Liver (tissue), 9 donors: ENCODE measurements around the gene BFSP1. TPM values are rescaled to one million over a fixed set of nuclear protein-coding genes. Genes with fewer than 3 reads are reported as not detected.

ENCODE experiments used
- DNase-seq: peaks from one replicate; pipeline ENCODE4 v3.0.0-alpha.2; 2017; ENCODE audit warnings: low spot score
- H3K27ac ChIP-seq, 2 donors: one replicate each; pipeline ENCODE4 v1.7.0; 2013; ENCODE audit warnings: inconsistent platforms in 2 of 2, low read length in 2 of 2, control low read depth in 1 of 2, low read depth in 1 of 2, mild to moderate bottlenecking in 1 of 2
- H3K27me3 ChIP-seq, 4 donors: one replicate each; pipeline versions ENCODE4 v1.6.1 to v1.7.0; 2013; ENCODE audit warnings: low read length in 3 of 4, inconsistent platforms in 1 of 4, mild to moderate bottlenecking in 1 of 4, moderate library complexity in 1 of 4; ENCODE audit not compliant: control insufficient read depth in 4 of 4, insufficient read depth in 4 of 4
- H3K36me3 ChIP-seq, 4 donors: one replicate each; pipeline versions ENCODE4 v1.6.1 to v1.7.0; 2013; ENCODE audit warnings: low read length in 3 of 4, mild to moderate bottlenecking in 3 of 4, low read depth in 1 of 4, moderate library complexity in 1 of 4; ENCODE audit not compliant: control insufficient read depth in 4 of 4, insufficient read depth in 3 of 4
- H3K4me1 ChIP-seq, 4 donors: one replicate each; pipeline versions ENCODE4 v1.6.1 to v1.7.0; 2013; ENCODE audit warnings: low read length in 3 of 4, mild to moderate bottlenecking in 3 of 4, moderate library complexity in 1 of 4; ENCODE audit not compliant: control insufficient read depth in 4 of 4, insufficient read depth in 4 of 4
- H3K4me3 ChIP-seq, 3 donors: one replicate each; pipeline versions ENCODE4 v1.6.1 to v1.7.0; 2013; ENCODE audit warnings: low read length in 3 of 3, control low read depth in 1 of 3, low read depth in 1 of 3, mild to moderate bottlenecking in 1 of 3
- H3K9ac ChIP-seq, 2 donors: one replicate each; pipeline ENCODE4 v1.7.0; 2013; ENCODE audit warnings: low read length in 2 of 2, mild to moderate bottlenecking in 2 of 2, moderate library complexity in 2 of 2, control low read depth in 1 of 2, low read depth in 1 of 2
- H3K9me3 ChIP-seq, 4 donors: one replicate each; pipeline versions ENCODE4 v1.6.1 to v1.7.0; 2013; ENCODE audit warnings: low read length in 3 of 4; ENCODE audit not compliant: control insufficient read depth in 4 of 4
- FOXA1 ChIP-seq: IDR thresholded peaks from 2 replicates; pipeline ENCODE4 v1.6.1; 2016; ENCODE audit warnings: antibody characterized with exemption
- FOXA2 ChIP-seq: IDR thresholded peaks from 2 replicates; pipeline ENCODE4 v1.6.1; 2016; ENCODE audit warnings: antibody characterized with exemption
- GABPA ChIP-seq, 2 donors: IDR thresholded peaks in 1 of 2; conservative IDR thresholded peaks in 1 of 2; 2 replicates each; pipeline ENCODE4 v1.6.1; 2016; ENCODE audit warnings: antibody characterized with exemption in 2 of 2, mild to moderate bottlenecking in 1 of 2, moderate library complexity in 1 of 2
- HNF4A ChIP-seq, 2 donors: conservative IDR thresholded peaks; 2 replicates each; pipeline ENCODE4 v1.6.1; 2016; ENCODE audit warnings: antibody characterized with exemption in 2 of 2, mild to moderate bottlenecking in 2 of 2
- JUND ChIP-seq, 2 donors: IDR thresholded peaks; 2 replicates each; pipeline ENCODE4 v1.6.1; 2016; ENCODE audit warnings: antibody characterized with exemption in 2 of 2
- RAD21 ChIP-seq, 2 donors: IDR thresholded peaks; 2 replicates each; pipeline ENCODE4 v1.6.1; 2016; ENCODE audit warnings: antibody characterized with exemption in 2 of 2, mild to moderate bottlenecking in 2 of 2
- RXRA ChIP-seq, 2 donors: IDR thresholded peaks; 2 replicates each; pipeline ENCODE4 v1.6.1; 2017 to 2018; ENCODE audit warnings: antibody characterized with exemption in 2 of 2, mild to moderate bottlenecking in 1 of 2
- SP1 ChIP-seq: IDR thresholded peaks from 2 replicates; pipeline ENCODE4 v1.6.1; 2018; ENCODE audit warnings: antibody characterized with exemption, mild to moderate bottlenecking
- TAF1 ChIP-seq: conservative IDR thresholded peaks from 2 replicates; pipeline ENCODE4 v1.6.1; 2016; ENCODE audit warnings: antibody characterized with exemption, mild to moderate bottlenecking
- YY1 ChIP-seq: IDR thresholded peaks from 2 replicates; pipeline ENCODE4 v1.6.1; 2016; ENCODE audit warnings: antibody characterized with exemption, mild to moderate bottlenecking
- WGBS: extraction: QIAGEN DNeasy Blood & Tissue Kit; methylation state at CpG from one replicate; pipeline ENCODE4 v1.1.7; 2013; 5-methylcytosine and 5-hydroxymethylcytosine counted together
- polyA plus RNA-seq, 2 donors: library from polyadenylated mRNA; stranded (reverse) in 1 of 2; unstranded in 1 of 2; fragments of 200-250 nt in 1 of 2; fragments of >200 nt in 1 of 2; fragmentation: Nextera tagmentation in 1 of 2; extraction: Ambion mirVana in 1 of 2; gene quantifications; one replicate each; pipeline versions ENCODE4 v1.2.1 to v1.2.3, GENCODE V29; 2013 to 2015
- total RNA-seq, 2 donors: library from RNA; depleted of rRNA; stranded (reverse); fragments of >200 nt; gene quantifications; one replicate each; pipeline ENCODE4 v1.2.3, GENCODE V29; 2014
- TF ChIP-seq, protein P1 (sequence below): IDR thresholded peaks from 2 replicates; pipeline ENCODE4 v1.6.1; 2016; ENCODE audit warnings: antibody characterized with exemption
- TF ChIP-seq, protein P2 (sequence below): IDR thresholded peaks from 2 replicates; pipeline ENCODE4 v1.6.1; 2016; ENCODE audit warnings: antibody characterized with exemption
- TF ChIP-seq, protein P3 (sequence below): IDR thresholded peaks from 2 replicates; pipeline ENCODE4 v1.6.1; 2016; ENCODE audit warnings: antibody characterized with exemption, mild to moderate bottlenecking
- TF ChIP-seq, protein P4 (sequence below): fragments of 150-350 bp; IDR thresholded peaks from 2 replicates; pipeline ENCODE4 v1.5.1; 2017; ENCODE audit warnings: improper control_type of control experiment, low read depth, low read length; ENCODE audit not compliant: missing input control
- donor health status: healthy.
- donor health status: healthy.
- donor health status: healthy.
- donor health status: healthy.
- donor health status: healthy.

The BFSP1 gene
- total and polyA plus RNA-seq, 4 donors = 0.14 to 0.28 (median 0.21) TPM

DNA sequence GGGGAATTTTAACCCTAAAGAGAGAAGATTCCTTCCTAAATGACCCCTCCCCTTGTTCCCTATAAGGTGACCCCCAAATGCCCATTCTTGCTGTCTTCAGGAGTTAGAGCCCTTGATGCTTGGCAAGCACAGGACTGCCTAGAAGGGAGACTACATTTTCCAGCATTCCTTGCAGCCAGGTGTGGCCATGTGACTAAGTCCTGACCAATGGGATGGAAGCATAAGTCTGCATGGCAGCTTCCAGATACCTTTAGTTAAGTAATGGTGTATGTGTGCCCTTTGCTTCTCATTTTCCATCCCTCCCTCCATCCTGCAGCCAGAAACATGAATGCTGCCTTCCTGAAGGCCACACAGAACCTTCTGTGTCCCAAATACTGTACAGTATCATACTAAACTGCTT, 5.5 kb downstream of the BFSP1 start:
- no peaks in the 10 kb centered on the region for H3K27me3 ChIP-seq
- TF ChIP-seq, protein P1, sequence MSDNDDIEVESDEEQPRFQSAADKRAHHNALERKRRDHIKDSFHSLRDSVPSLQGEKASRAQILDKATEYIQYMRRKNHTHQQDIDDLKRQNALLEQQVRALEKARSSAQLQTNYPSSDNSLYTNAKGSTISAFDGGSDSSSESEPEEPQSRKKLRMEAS = no peak
- no peak for TF ChIP-seq FOXA1
- no peaks in the 10 kb centered on the region for H3K9me3 ChIP-seq
- DNase-seq = no peak
- no peak overlapping the region for H3K4me3 ChIP-seq
- no peak overlapping the region for H3K9ac ChIP-seq
- no peaks in the 10 kb centered on the region for H3K36me3 ChIP-seq
- no peak overlapping the region for H3K27ac ChIP-seq
- peaks cover 0 to 3% (median 2%) of the 10 kb centered on the region in 4 donors for H3K4me1 ChIP-seq

DNA sequence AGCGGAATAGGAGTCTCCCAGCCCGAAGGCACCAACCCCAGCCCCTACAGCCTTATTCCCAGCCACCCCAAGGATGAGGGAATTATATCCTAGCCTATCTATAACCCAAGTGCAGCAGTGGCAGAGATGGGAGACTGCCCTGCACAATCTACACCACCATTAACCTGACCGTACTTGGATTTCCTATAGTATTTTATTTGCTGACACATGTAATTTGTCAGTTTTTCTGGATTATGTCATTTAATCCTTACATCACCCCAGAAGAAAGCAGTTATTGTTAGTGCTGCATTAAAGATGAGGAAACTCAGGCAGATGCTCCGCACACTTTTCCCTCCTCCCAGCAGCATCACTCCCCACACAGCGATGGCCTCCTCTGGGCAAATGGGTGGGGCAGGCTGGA, 6.0 kb downstream of the BFSP1 start:
- H3K9me3 ChIP-seq = no peaks in the 10 kb centered on the region
- no peak overlapping the region for H3K27ac ChIP-seq
- TF ChIP-seq GABPA (IDR thresholded peaks at IDR 0.05 in 1 of 2, conservative IDR thresholded peaks at IDR 0.05 in 1 of 2) (no peak), FOXA2 (no peak), SP1 (no peak)
- no peak for DNase-seq
- no peaks in the 10 kb centered on the region for H3K4me1 ChIP-seq
- no peaks in the 10 kb centered on the region for H3K27me3 ChIP-seq
- H3K9ac ChIP-seq = no peak overlapping the region
- no peaks in the 10 kb centered on the region for H3K36me3 ChIP-seq
- H3K4me3 ChIP-seq = no peak overlapping the region
- WGBS = 93% methylated on average over 5 of the region's 5 CpGs

DNA sequence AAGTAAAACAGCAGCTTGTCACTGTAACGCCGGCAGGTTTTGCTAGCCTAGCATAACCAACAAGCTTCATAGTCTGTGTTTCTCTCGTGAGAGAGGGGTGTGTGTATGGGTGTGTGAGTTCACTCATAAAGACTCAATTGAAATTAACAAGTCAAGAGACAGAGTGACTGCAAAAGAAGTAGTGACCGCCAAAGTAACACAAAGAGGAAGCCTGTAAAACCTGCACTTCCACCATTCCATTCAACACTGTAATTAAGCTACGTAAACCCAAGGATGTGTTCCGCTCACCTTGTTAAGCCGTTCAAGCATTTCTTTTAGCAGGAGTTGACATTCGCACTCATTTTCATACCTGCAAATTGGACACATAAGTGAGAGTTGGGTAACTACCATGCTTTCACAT, 6.6 kb downstream of the BFSP1 start:
- H3K9ac ChIP-seq = no peak overlapping the region
- WGBS = 90% methylated on average over 8 of the region's 8 CpGs
- no peak for DNase-seq
- TF ChIP-seq, protein P2, sequence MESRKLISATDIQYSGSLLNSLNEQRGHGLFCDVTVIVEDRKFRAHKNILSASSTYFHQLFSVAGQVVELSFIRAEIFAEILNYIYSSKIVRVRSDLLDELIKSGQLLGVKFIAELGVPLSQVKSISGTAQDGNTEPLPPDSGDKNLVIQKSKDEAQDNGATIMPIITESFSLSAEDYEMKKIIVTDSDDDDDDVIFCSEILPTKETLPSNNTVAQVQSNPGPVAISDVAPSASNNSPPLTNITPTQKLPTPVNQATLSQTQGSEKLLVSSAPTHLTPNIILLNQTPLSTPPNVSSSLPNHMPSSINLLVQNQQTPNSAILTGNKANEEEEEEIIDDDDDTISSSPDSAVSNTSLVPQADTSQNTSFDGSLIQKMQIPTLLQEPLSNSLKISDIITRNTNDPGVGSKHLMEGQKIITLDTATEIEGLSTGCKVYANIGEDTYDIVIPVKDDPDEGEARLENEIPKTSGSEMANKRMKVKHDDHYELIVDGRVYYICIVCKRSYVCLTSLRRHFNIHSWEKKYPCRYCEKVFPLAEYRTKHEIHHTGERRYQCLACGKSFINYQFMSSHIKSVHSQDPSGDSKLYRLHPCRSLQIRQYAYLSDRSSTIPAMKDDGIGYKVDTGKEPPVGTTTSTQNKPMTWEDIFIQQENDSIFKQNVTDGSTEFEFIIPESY = no peak
- TF ChIP-seq SP1 (no peak), FOXA1 (no peak), RXRA (IDR thresholded peaks at IDR 0.05) (no peak), RAD21 (IDR thresholded peaks at IDR 0.05) (no peak), GABPA (IDR thresholded peaks at IDR 0.05 in 1 of 2, conservative IDR thresholded peaks at IDR 0.05 in 1 of 2) (no peak), TAF1 (no peak), JUND (IDR thresholded peaks at IDR 0.05) (no peak), YY1 (no peak), HNF4A (conservative IDR thresholded peaks at IDR 0.05) (no peak)
- TF ChIP-seq, protein P1 = no peak
- TF ChIP-seq, protein P3, sequence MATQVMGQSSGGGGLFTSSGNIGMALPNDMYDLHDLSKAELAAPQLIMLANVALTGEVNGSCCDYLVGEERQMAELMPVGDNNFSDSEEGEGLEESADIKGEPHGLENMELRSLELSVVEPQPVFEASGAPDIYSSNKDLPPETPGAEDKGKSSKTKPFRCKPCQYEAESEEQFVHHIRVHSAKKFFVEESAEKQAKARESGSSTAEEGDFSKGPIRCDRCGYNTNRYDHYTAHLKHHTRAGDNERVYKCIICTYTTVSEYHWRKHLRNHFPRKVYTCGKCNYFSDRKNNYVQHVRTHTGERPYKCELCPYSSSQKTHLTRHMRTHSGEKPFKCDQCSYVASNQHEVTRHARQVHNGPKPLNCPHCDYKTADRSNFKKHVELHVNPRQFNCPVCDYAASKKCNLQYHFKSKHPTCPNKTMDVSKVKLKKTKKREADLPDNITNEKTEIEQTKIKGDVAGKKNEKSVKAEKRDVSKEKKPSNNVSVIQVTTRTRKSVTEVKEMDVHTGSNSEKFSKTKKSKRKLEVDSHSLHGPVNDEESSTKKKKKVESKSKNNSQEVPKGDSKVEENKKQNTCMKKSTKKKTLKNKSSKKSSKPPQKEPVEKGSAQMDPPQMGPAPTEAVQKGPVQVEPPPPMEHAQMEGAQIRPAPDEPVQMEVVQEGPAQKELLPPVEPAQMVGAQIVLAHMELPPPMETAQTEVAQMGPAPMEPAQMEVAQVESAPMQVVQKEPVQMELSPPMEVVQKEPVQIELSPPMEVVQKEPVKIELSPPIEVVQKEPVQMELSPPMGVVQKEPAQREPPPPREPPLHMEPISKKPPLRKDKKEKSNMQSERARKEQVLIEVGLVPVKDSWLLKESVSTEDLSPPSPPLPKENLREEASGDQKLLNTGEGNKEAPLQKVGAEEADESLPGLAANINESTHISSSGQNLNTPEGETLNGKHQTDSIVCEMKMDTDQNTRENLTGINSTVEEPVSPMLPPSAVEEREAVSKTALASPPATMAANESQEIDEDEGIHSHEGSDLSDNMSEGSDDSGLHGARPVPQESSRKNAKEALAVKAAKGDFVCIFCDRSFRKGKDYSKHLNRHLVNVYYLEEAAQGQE = no peak
- TF ChIP-seq, protein P4, sequence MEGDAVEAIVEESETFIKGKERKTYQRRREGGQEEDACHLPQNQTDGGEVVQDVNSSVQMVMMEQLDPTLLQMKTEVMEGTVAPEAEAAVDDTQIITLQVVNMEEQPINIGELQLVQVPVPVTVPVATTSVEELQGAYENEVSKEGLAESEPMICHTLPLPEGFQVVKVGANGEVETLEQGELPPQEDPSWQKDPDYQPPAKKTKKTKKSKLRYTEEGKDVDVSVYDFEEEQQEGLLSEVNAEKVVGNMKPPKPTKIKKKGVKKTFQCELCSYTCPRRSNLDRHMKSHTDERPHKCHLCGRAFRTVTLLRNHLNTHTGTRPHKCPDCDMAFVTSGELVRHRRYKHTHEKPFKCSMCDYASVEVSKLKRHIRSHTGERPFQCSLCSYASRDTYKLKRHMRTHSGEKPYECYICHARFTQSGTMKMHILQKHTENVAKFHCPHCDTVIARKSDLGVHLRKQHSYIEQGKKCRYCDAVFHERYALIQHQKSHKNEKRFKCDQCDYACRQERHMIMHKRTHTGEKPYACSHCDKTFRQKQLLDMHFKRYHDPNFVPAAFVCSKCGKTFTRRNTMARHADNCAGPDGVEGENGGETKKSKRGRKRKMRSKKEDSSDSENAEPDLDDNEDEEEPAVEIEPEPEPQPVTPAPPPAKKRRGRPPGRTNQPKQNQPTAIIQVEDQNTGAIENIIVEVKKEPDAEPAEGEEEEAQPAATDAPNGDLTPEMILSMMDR = no peak
- H3K27ac ChIP-seq = no peak overlapping the region
- no peaks in the 10 kb centered on the region for H3K27me3 ChIP-seq
- no peaks in the 10 kb centered on the region for H3K4me1 ChIP-seq
- H3K9me3 ChIP-seq = no peaks in the 10 kb centered on the region
- H3K4me3 ChIP-seq = no peak overlapping the region
- no peaks in the 10 kb centered on the region for H3K36me3 ChIP-seq
